OCI-LY7 (cell line): ENCODE results near the gene BCL11A. TPM values are rescaled to one million over a fixed set of nuclear protein-coding genes. Genes with fewer than 3 reads are reported as not detected.

ENCODE experiments used
- BruUV-seq: library from RNA; stranded (reverse); fragments of 400-500 nt; replicated peaks from 2 replicates; lab custom pipeline; 2021; lab: Mats Ljungman, UMichigan
- CTCF ChIA-PET: fragments of 300-600 bp; sonication (Branson Sonifier 250); formaldehyde crosslinking; loops from one replicate; lab custom pipeline; 2022; ENCODE audit warnings: antibody characterized with exemption; ENCODE audit not compliant: unreplicated experiment; lab: Charles Lee
- POLR2A ChIA-PET: fragments of 300-600 bp; sonication (Branson Sonifier 250); formaldehyde crosslinking; loops from one replicate; lab custom pipeline; 2022; ENCODE audit warnings: antibody characterized with exemption; lab: Charles Lee
- DNase-seq: peaks from one replicate; pipeline ENCODE4 v3.0.0-alpha.2; 2015; ENCODE audit warnings: low spot score
- H2AFZ ChIP-seq: fragments of 200-600 bp; sonication (generic), shearing (Covaris generic); 2 replicates; pipeline ENCODE4 v1.6.1; 2014; ENCODE audit warnings: mild to moderate bottlenecking, antibody characterized with exemption, low read length, moderate library complexity
- H3K27ac ChIP-seq: fragments of 200-600 bp; sonication (generic); 2 replicates; pipeline ENCODE4 v1.5.1; 2014; ENCODE audit warnings: mixed run types, low read depth, mild to moderate bottlenecking, moderate library complexity, low read length, inconsistent platforms; ENCODE audit not compliant: poor library complexity, severe bottlenecking
- H3K36me3 ChIP-seq: fragments of 200-600 bp; sonication (generic); 2 replicates; pipeline ENCODE4 v1.6.1; 2014; ENCODE audit warnings: mild to moderate bottlenecking, antibody characterized with exemption, low read length, moderate library complexity, mixed read lengths; ENCODE audit not compliant: insufficient read depth
- H3K4me1 ChIP-seq: fragments of 200-600 bp; sonication (generic); 2 replicates; pipeline ENCODE4 v1.5.1; 2014; ENCODE audit warnings: mild to moderate bottlenecking, low read length; ENCODE audit not compliant: insufficient read depth, poor library complexity, severe bottlenecking
- H3K4me2 ChIP-seq: fragments of 200-600 bp; sonication (generic); 2 replicates; pipeline ENCODE4 v1.6.1; 2014; ENCODE audit warnings: mild to moderate bottlenecking, low read length
- H3K4me3 ChIP-seq: fragments of 200-600 bp; sonication (generic); 2 replicates; pipeline ENCODE4 v1.5.1; 2014; ENCODE audit warnings: mild to moderate bottlenecking, low read depth, low read length; ENCODE audit not compliant: poor library complexity, severe bottlenecking
- H3K79me2 ChIP-seq: fragments of 200-600 bp; sonication (generic); 2 replicates; pipeline ENCODE4 v1.6.1; 2016; ENCODE audit warnings: low read depth, mild to moderate bottlenecking, low read length, moderate library complexity, mixed read lengths; ENCODE audit not compliant: insufficient read depth
- H3K9me2 ChIP-seq: fragments of 200-600 bp; sonication (generic); 2 replicates; pipeline ENCODE4 v1.6.1; 2016; ENCODE audit warnings: mild to moderate bottlenecking, low read length, mixed read lengths; ENCODE audit not compliant: insufficient read depth
- H3K9me3 ChIP-seq: fragments of 200-600 bp; sonication (generic); 2 replicates; pipeline ENCODE4 v1.6.1; 2014; ENCODE audit warnings: mild to moderate bottlenecking, mixed run types, low read length, mixed read lengths
- H4K20me1 ChIP-seq: fragments of 200-600 bp; sonication (generic); 2 replicates; pipeline ENCODE4 v1.6.1; 2014; ENCODE audit warnings: mild to moderate bottlenecking, antibody characterized with exemption, low read length, moderate library complexity, mixed read lengths; ENCODE audit not compliant: insufficient read depth
- CTCF ChIP-seq: fragments of 200-600 bp; sonication (generic); conservative IDR thresholded peaks from 2 replicates; pipeline ENCODE4 v1.5.1; 2014; ENCODE audit warnings: mild to moderate bottlenecking, antibody characterized with exemption, low read length, moderate library complexity, mixed read lengths
- EZH2phosphoT487 ChIP-seq: fragments of 200-600 bp; sonication (generic); IDR thresholded peaks from 2 replicates; pipeline ENCODE4 v1.6.1; 2018; ENCODE audit warnings: low read depth, borderline replicate concordance, mild to moderate bottlenecking, mixed run types, antibody characterized with exemption, low read length, moderate library complexity, mixed read lengths
- intact Hi-C: fragments of 100-400 bp; cut with micrococcal nuclease; formaldehyde crosslinking; loops from one replicate; pipeline ENCODE4 v1.10.0; 2022; ENCODE audit not compliant: unreplicated experiment
- total RNA-seq, 2 experiments: library from RNA; depleted of rRNA in 1 of 2; stranded (reverse); fragments of >200 nt in 1 of 2; shearing (Covaris generic) in 1 of 2; gene quantifications; 2 replicates each; pipeline ENCODE4 v1.2.3, GENCODE V29; 2014 to 2022

Gene BCL11A
- total RNA-seq, 2 experiments from 2014 or later, result 64.3 to 167 TPM

DNA sequence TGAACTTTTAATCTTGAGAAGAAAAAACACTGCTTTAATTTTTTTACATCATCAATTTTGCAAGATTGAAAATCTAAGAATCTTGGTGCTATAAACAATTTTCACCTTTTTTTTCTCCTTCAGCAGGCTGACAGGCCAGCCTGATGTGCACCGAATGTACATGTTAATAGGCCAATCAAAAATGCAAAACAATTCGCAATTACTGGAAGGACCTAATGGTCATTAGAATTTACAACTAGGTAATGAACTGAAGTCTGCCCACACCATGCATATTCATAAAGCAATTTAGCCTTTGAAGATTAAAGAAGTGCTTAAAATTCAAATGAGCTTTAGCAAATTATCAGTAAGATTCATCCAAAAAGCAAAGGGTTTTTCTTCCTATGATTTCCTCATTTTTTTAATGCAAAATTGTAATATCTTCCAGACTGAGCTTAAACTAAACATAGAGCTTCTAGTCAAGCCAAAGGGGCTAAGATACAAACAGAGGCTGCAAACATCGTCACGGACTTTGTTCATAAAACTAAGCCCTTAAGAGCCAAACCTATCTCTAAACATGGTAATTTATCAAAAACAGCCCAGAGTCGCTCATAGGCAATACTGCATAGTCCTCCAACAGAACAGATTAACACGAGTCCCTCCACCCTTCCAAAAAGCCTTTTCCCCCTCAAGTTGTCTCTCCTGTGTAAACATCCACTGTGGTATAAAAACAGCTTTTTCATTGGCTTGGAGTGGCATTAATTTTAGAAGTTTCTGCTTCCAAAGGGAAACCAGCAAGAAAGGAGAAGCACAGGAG is 18.4 kb downstream of the BCL11A start:
- no peak overlapping the region for H3K27ac ChIP-seq
- no TSS peak for BruUV-seq
- intact Hi-C loops, result loop anchor here (5.0 kb wide), 1 partner anchor 98 kb away; no protein-coding TSS in a partner anchor
- peaks cover 87% of the 10 kb centered on the region for H3K36me3 ChIP-seq
- H3K79me2 ChIP-seq, result peaks cover 100% of the 10 kb centered on the region
- peaks cover 66% of the 10 kb centered on the region for H4K20me1 ChIP-seq
- no peak overlapping the region for H3K4me3 ChIP-seq
- CTCF ChIA-PET, result no interaction called here
- POLR2A ChIA-PET, result interaction anchor here (0.6 to 3.2 kb wide), 5 partner anchors 10 to 1950 kb away, joined by 3 to 18 read pairs (median 5); no protein-coding TSS in a partner anchor
- TF ChIP-seq EZH2phosphoT487 (no peak), CTCF (no peak)
- H2AFZ ChIP-seq, result no peak overlapping the region
- peaks cover 78% of the 10 kb centered on the region for H3K4me1 ChIP-seq
- DNase-seq, result no peak
- no peaks in the 10 kb centered on the region for H3K9me3 ChIP-seq
- peak overlapping the region; percentile 43 for H3K4me2 ChIP-seq
- H3K9me2 ChIP-seq, result no peaks in the 10 kb centered on the region

DNA sequence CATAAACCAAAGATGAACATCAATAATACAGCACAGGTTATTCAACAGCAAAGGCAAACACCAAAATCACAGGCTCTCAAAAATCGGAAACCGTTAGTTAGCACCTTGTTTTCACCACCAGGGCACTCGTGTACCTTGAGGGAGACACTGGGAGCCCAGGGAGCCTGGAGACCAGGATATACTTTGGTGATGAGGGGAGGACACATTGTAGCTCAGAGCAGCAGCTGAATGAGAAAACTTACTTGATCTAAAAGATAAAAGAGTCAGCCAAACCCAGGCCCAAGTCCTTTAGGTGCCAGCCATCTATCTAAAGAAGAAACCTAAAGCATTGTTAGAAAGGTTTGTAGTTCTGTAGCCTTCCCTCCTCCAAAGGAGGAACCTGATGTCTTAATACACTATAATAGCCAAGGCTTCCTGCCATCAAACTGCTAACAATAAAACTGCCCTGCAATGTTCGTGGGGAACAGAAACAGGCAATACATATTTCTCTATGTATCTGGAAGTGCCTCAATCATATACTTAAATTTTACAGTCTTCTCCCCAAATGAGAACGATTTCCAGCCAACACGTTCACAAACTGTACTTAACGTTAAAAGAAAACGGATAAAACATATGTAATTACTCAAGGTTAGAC is 19.3 kb downstream of the BCL11A start:
- no TSS peak for BruUV-seq
- Histone ChIP-seq H3K36me3 (peaks cover 86% of the 10 kb centered on the region), H3K4me2 (peak overlapping the region; percentile 43; the same call in 1 of the 2 replicates), H4K20me1 (peaks cover 56% of the 10 kb centered on the region), H3K79me2 (peaks cover 100% of the 10 kb centered on the region), H3K9me3 (no peaks in the 10 kb centered on the region), H3K27ac (no peak overlapping the region), H3K4me1 (peaks cover 85% of the 10 kb centered on the region), H3K9me2 (no peaks in the 10 kb centered on the region), H2AFZ (no peak overlapping the region), H3K4me3 (no peak overlapping the region)
- DNase-seq, result no peak
- TF ChIP-seq EZH2phosphoT487 (no peak), CTCF (0 out of 2 replicates have a peak, but pooled peaks have one; percentile 14)
- ChIA-PET POLR2A (interaction anchor here (3.2 kb wide), 1 partner anchor 11 kb away, joined by 18 read pairs; no protein-coding TSS in a partner anchor), CTCF (no interaction called here)
- intact Hi-C loops, result loop anchor here (5.0 kb wide), 1 partner anchor 97 kb away; no protein-coding TSS in a partner anchor
